ENCODE results near the gene THOC5.

- TF ChIP-seq POLR2A (IDR thresholded peaks at IDR 0.05), result no peak
- TF ChIP-seq, protein P1, sequence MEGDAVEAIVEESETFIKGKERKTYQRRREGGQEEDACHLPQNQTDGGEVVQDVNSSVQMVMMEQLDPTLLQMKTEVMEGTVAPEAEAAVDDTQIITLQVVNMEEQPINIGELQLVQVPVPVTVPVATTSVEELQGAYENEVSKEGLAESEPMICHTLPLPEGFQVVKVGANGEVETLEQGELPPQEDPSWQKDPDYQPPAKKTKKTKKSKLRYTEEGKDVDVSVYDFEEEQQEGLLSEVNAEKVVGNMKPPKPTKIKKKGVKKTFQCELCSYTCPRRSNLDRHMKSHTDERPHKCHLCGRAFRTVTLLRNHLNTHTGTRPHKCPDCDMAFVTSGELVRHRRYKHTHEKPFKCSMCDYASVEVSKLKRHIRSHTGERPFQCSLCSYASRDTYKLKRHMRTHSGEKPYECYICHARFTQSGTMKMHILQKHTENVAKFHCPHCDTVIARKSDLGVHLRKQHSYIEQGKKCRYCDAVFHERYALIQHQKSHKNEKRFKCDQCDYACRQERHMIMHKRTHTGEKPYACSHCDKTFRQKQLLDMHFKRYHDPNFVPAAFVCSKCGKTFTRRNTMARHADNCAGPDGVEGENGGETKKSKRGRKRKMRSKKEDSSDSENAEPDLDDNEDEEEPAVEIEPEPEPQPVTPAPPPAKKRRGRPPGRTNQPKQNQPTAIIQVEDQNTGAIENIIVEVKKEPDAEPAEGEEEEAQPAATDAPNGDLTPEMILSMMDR (IDR thresholded peaks at IDR 0.05), result no peak
These were observed 34.6 kb upstream of the THOC5 start for GRCh38 chr22:29587938-29588699.
